Activated naive CD4-positive, alpha-beta T cell treated with anti-CD3 and anti-CD28 coated beads, Interleukin-2, amount 50 U/mL, for 72 hours (primary cell): ENCODE results near the gene EHD4. TPM values are rescaled to one million over a fixed set of nuclear protein-coding genes. Genes with fewer than 3 reads are reported as not detected.

Experiments
- ATAC-seq, 2 donors: fragments of 150-1000 bp; cut with Tn5 transposase; 2 replicates each; pipeline ENCODE4 v1.10.0; 2021; ENCODE audit warnings: mild to moderate bottlenecking in 2 of 2, moderate library complexity in 2 of 2
- DNase-seq, 2 donors: peaks; one replicate each; pipeline ENCODE4 v3.0.0; 2021 to 2022; ENCODE audit warnings: low spot score in 2 of 2
- H3K27ac Mint-ChIP-seq, 2 donors: one replicate each; pipeline ENCODE4 v1.8.0; 2022; ENCODE audit warnings: mild to moderate bottlenecking in 2 of 2, mixed read lengths in 2 of 2
- H3K36me3 Mint-ChIP-seq, 2 donors: one replicate each; pipeline ENCODE4 v1.8.0; 2022; ENCODE audit warnings: mixed read lengths in 2 of 2
- H3K9me3 Mint-ChIP-seq, 2 donors: one replicate each; pipeline ENCODE4 v1.8.0; 2022; ENCODE audit warnings: mixed read lengths in 2 of 2
- total RNA-seq, 2 donors: library from RNA; stranded (reverse); gene quantifications; one replicate each; pipeline ENCODE4 v1.2.3, GENCODE V29; 2022

EHD4 gene
- total RNA-seq, 2 donors from 2014 or later = 25.3 to 60.0 TPM

GRCh38 chr15:41865490-41866055 lies 106.8 kb downstream of the EHD4 start:
- DNase-seq (no peak), ATAC-seq (no peak)
- Mint-ChIP-seq H3K9me3 (no peaks in the 10 kb centered on the region), H3K36me3 (no peaks in the 10 kb centered on the region), H3K27ac (no peak overlapping the region)

GRCh38 chr15:41862515-41863116 lies 109.7 kb downstream of the EHD4 start:
- no peak overlapping the region for H3K27ac Mint-ChIP-seq
- ATAC-seq = no peak
- no peak for DNase-seq
- H3K36me3 Mint-ChIP-seq = no peaks in the 10 kb centered on the region
- H3K9me3 Mint-ChIP-seq = no peaks in the 10 kb centered on the region

GRCh38 chr15:41861736-41862356 lies 110.5 kb downstream of the EHD4 start:
- DNase-seq (no peak), ATAC-seq (no peak)
- H3K27ac Mint-ChIP-seq = no peak overlapping the region
- no peaks in the 10 kb centered on the region for H3K36me3 Mint-ChIP-seq
- no peaks in the 10 kb centered on the region for H3K9me3 Mint-ChIP-seq

- H3K9me3 Mint-ChIP-seq = no peaks in the 10 kb centered on the region
- peak overlapping the region in 1 of 2 donors; percentile 50 for H3K27ac Mint-ChIP-seq
- no peak for DNase-seq
- no peaks in the 10 kb centered on the region for H3K36me3 Mint-ChIP-seq
- no peak for ATAC-seq
Measured at GRCh38 chr15:41860049-41860828, 112.1 kb downstream of the EHD4 start.

- Mint-ChIP-seq H3K9me3 (no peaks in the 10 kb centered on the region), H3K27ac (no peak overlapping the region), H3K36me3 (no peaks in the 10 kb centered on the region)
- DNase-seq = no peak
- no peak for ATAC-seq
Measured at GRCh38 chr15:41858756-41859155, 113.6 kb downstream of the EHD4 start.

- ATAC-seq (no peak), DNase-seq (no peak)
- H3K9me3 Mint-ChIP-seq = no peaks in the 10 kb centered on the region
- no peaks in the 10 kb centered on the region for H3K36me3 Mint-ChIP-seq
- H3K27ac Mint-ChIP-seq = no peak overlapping the region
Measured at GRCh38 chr15:41857316-41857715, 115.0 kb downstream of the EHD4 start.

GRCh38 chr15:41856716-41857115 lies 115.6 kb downstream of the EHD4 start:
- DNase-seq (no peak), ATAC-seq (no peak)
- Mint-ChIP-seq H3K27ac (no peak overlapping the region), H3K36me3 (no peaks in the 10 kb centered on the region), H3K9me3 (no peaks in the 10 kb centered on the region)

GRCh38 chr15:41856262-41856661 lies 116.1 kb downstream of the EHD4 start:
- ATAC-seq (no peak), DNase-seq (no peak)
- Mint-ChIP-seq H3K27ac (no peak overlapping the region), H3K36me3 (no peaks in the 10 kb centered on the region), H3K9me3 (no peaks in the 10 kb centered on the region)

- no peak for DNase-seq
- Mint-ChIP-seq H3K9me3 (no peaks in the 10 kb centered on the region), H3K27ac (peak overlapping the region; percentile 36 to 44), H3K36me3 (no peaks in the 10 kb centered on the region)
- no peak for ATAC-seq
Measured at GRCh38 chr15:41855261-41855961, 116.9 kb downstream of the EHD4 start.

- Mint-ChIP-seq H3K9me3 (no peaks in the 10 kb centered on the region), H3K36me3 (no peaks in the 10 kb centered on the region), H3K27ac (no peak overlapping the region)
- DNase-seq (no peak), ATAC-seq (no peak)
Measured at GRCh38 chr15:41854443-41854842, 117.9 kb downstream of the EHD4 start.

GRCh38 chr15:41853831-41854230 lies 118.5 kb downstream of the EHD4 start:
- H3K36me3 Mint-ChIP-seq = no peaks in the 10 kb centered on the region
- H3K9me3 Mint-ChIP-seq = no peaks in the 10 kb centered on the region
- no peak for ATAC-seq
- H3K27ac Mint-ChIP-seq = no peak overlapping the region
- no peak for DNase-seq

- Mint-ChIP-seq H3K9me3 (no peaks in the 10 kb centered on the region), H3K27ac (no peak overlapping the region), H3K36me3 (no peaks in the 10 kb centered on the region)
- no peak for ATAC-seq
- no peak for DNase-seq
Measured at GRCh38 chr15:41852736-41853590, 119.4 kb downstream of the EHD4 start.

- Mint-ChIP-seq H3K9me3 (no peaks in the 10 kb centered on the region), H3K27ac (no peak overlapping the region), H3K36me3 (no peaks in the 10 kb centered on the region)
- DNase-seq (no peak), ATAC-seq (no peak)
Measured at GRCh38 chr15:41851755-41852370, 120.5 kb downstream of the EHD4 start.

- ATAC-seq = no peak
- no peaks in the 10 kb centered on the region for H3K36me3 Mint-ChIP-seq
Measured at GRCh38 chr15:41851167-41851523, 121.2 kb downstream of the EHD4 start.

GRCh38 chr15:41850482-41851166 lies 121.7 kb downstream of the EHD4 start:
- H3K36me3 Mint-ChIP-seq = no peaks in the 10 kb centered on the region
- DNase-seq = no peak
- ATAC-seq = no peak
- no peak overlapping the region for H3K27ac Mint-ChIP-seq
- H3K9me3 Mint-ChIP-seq = no peaks in the 10 kb centered on the region

More at GRCh38 chr15:41851167-41851523, 121.2 kb downstream of the EHD4 start:
- H3K27ac Mint-ChIP-seq = no peak overlapping the region
- no peak for DNase-seq
- H3K9me3 Mint-ChIP-seq = no peaks in the 10 kb centered on the region
